Neural cell (in vitro differentiated cells): ENCODE data around the gene MYO10. TPM values are rescaled to one million over a fixed set of nuclear protein-coding genes. Genes with fewer than 3 reads are reported as not detected.

Experiments used
- H2AFZ ChIP-seq: fragments of 200-600, 300-800 bp; sonication (generic), shearing (Covaris generic); 2 replicates; pipeline ENCODE4 v1.6.0; 2014; ENCODE audit warnings: low read depth, mild to moderate bottlenecking, antibody characterized with exemption, low read length, moderate library complexity
- H3F3A ChIP-seq: fragments of 200-600 bp; shearing (Covaris generic); 2 replicates; pipeline ENCODE4 v1.6.1; 2016; ENCODE audit warnings: mild to moderate bottlenecking, moderate library complexity, mixed read lengths, antibody characterized with exemption, low read length; ENCODE audit not compliant: insufficient read depth, poor library complexity, severe bottlenecking
- H3K27ac ChIP-seq: fragments of 200-600, 300-800 bp; sonication (generic), shearing (Covaris generic); 2 replicates; pipeline ENCODE4 v1.5.1; 2014; ENCODE audit warnings: mild to moderate bottlenecking, low read length, moderate library complexity
- H3K27me3 ChIP-seq: fragments of 300-800, 200-600 bp; sonication (generic), shearing (Covaris generic); 2 replicates; pipeline ENCODE4 v1.6.0; 2014; ENCODE audit warnings: mild to moderate bottlenecking, low read depth, low read length, moderate library complexity; ENCODE audit not compliant: insufficient read depth
- H3K36me3 ChIP-seq: fragments of 300-800, 200-600 bp; sonication (generic), shearing (Covaris generic); 2 replicates; pipeline ENCODE4 v1.5.1; 2014; ENCODE audit warnings: mild to moderate bottlenecking, antibody characterized with exemption, low read length, moderate library complexity; ENCODE audit not compliant: insufficient read depth
- H3K4me2 ChIP-seq: fragments of 300-800, 200-600 bp; sonication (generic), shearing (Covaris generic); 2 replicates; pipeline ENCODE4 v1.6.0; 2014; ENCODE audit warnings: mild to moderate bottlenecking, low read length
- H3K4me3 ChIP-seq: fragments of 300-800, 200-600 bp; sonication (generic), shearing (Covaris generic); 2 replicates; pipeline ENCODE4 v1.5.1; 2014; ENCODE audit warnings: mild to moderate bottlenecking, low read length, moderate library complexity
- H3K79me2 ChIP-seq: fragments of 200-600 bp; shearing (Covaris generic); replicated peaks from 2 replicates; pipeline ENCODE4 v1.6.0; 2014; ENCODE audit warnings: mild to moderate bottlenecking, low read length, moderate library complexity; ENCODE audit not compliant: insufficient read depth
- H3K9ac ChIP-seq: fragments of 300-800, 200-600 bp; sonication (generic), shearing (Covaris generic); 2 replicates; pipeline ENCODE4 v1.6.1; 2016; ENCODE audit warnings: mild to moderate bottlenecking, low read length, mixed read lengths
- H3K9me2 ChIP-seq: fragments of 200-600 bp; shearing (Covaris generic); 2 replicates; pipeline ENCODE4 v1.6.1; 2016; ENCODE audit warnings: mild to moderate bottlenecking, low read length, mixed read lengths; ENCODE audit not compliant: insufficient read depth
- H3K9me3 ChIP-seq: fragments of 200-600, 300-800 bp; sonication (generic), shearing (Covaris generic); 2 replicates; pipeline ENCODE4 v1.6.1; 2016; ENCODE audit warnings: mild to moderate bottlenecking, mixed run types, low read length, moderate library complexity, mixed read lengths
- H4K20me1 ChIP-seq: fragments of 200-600 bp; shearing (Covaris generic); 2 replicates; pipeline ENCODE4 v1.6.1; 2016; ENCODE audit warnings: mild to moderate bottlenecking, mixed run types; ENCODE audit not compliant: insufficient read depth
- EP300 ChIP-seq: fragments of 450-650 bp; conservative IDR thresholded peaks from 2 replicates; pipeline ENCODE4 v1.6.1; 2014; ENCODE audit warnings: antibody characterized with exemption, mild to moderate bottlenecking, moderate library complexity; ENCODE audit not compliant: poor library complexity, severe bottlenecking
- EZH2 ChIP-seq: fragments of 200-600, 300-800 bp; shearing (Covaris generic), sonication (generic); IDR thresholded peaks from 2 replicates; pipeline ENCODE4 v1.6.1; 2014; ENCODE audit warnings: antibody characterized with exemption, low read length, borderline replicate concordance, mild to moderate bottlenecking; ENCODE audit not compliant: insufficient read depth, poor library complexity, severe bottlenecking
- MXI1 ChIP-seq: fragments of 450-650 bp; conservative IDR thresholded peaks from 2 replicates; pipeline ENCODE4 v1.6.1; 2014; ENCODE audit warnings: antibody characterized with exemption, mild to moderate bottlenecking; ENCODE audit not compliant: poor library complexity, severe bottlenecking
- POLR2AphosphoS5 ChIP-seq: IDR thresholded peaks from 2 replicates; pipeline ENCODE4 v1.6.1; 2012
- RAD21 ChIP-seq: fragments of 450-650 bp; conservative IDR thresholded peaks from 2 replicates; pipeline ENCODE4 v1.6.1; 2014; ENCODE audit warnings: antibody characterized with exemption, mild to moderate bottlenecking, moderate library complexity
- SMC3 ChIP-seq: fragments of 450-650 bp; conservative IDR thresholded peaks from 2 replicates; pipeline ENCODE4 v1.6.1; 2014; ENCODE audit warnings: antibody characterized with exemption, mild to moderate bottlenecking, moderate library complexity; ENCODE audit not compliant: poor library complexity
- TAF1 ChIP-seq: IDR thresholded peaks from 2 replicates; pipeline ENCODE4 v1.6.1; 2012; ENCODE audit warnings: low read depth
- polyA plus RNA-seq: library from polyadenylated mRNA; depleted of rRNA; stranded (reverse); fragments of >200 nt; gene quantifications from 2 replicates; pipeline ENCODE4 v1.2.3, GENCODE V29; 2014
- TF ChIP-seq, protein P1 (sequence below): fragments of 450-650 bp; IDR thresholded peaks from 2 replicates; pipeline ENCODE4 v1.5.1; 2014; ENCODE audit warnings: antibody characterized with exemption, mild to moderate bottlenecking, moderate library complexity; ENCODE audit not compliant: poor library complexity, severe bottlenecking
- TF ChIP-seq, protein P2 (sequence below): IDR thresholded peaks from 2 replicates; pipeline ENCODE4 v1.6.1; 2012; ENCODE audit warnings: borderline replicate concordance

The MYO10 gene
- polyA plus RNA-seq, 1 donor from 2014 or later, result 3.2 TPM

DNA sequence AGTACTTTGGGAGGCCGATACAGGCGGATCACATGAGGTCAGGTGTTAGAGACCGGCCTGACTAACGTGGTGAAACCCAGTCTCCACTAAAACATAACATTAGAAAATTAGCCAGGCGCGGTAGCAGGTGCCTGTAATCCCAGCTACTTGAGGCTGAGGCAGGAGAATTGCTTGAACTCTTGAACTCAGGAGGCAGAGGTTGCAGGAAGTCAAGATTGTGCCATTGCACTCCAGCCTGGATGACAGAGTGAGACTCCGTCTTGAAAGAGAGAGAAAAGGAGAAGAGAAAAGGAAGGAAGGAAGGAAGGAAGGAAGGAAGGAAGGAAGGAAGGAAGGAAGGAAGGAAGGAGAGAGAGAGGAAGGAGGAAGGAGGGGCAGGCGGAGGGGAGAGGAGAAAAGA, 45.1 kb downstream of the MYO10 start:
- Histone ChIP-seq H4K20me1 (no peaks in the 10 kb centered on the region), H3K27ac (no peak overlapping the region), H3K9me2 (no peaks in the 10 kb centered on the region), H3K79me2 (no peaks in the 10 kb centered on the region), H3K4me3 (no peak overlapping the region), H3K27me3 (no peaks in the 10 kb centered on the region), H3K9ac (no peak overlapping the region), H2AFZ (no peak overlapping the region), H3K4me2 (no peak overlapping the region), H3K9me3 (no peaks in the 10 kb centered on the region), H3F3A (no peaks in the 10 kb centered on the region), H3K36me3 (no peaks in the 10 kb centered on the region)
- no peak for TF ChIP-seq POLR2AphosphoS5
- TF ChIP-seq RAD21, result no peak
- TF ChIP-seq TAF1, result no peak

DNA sequence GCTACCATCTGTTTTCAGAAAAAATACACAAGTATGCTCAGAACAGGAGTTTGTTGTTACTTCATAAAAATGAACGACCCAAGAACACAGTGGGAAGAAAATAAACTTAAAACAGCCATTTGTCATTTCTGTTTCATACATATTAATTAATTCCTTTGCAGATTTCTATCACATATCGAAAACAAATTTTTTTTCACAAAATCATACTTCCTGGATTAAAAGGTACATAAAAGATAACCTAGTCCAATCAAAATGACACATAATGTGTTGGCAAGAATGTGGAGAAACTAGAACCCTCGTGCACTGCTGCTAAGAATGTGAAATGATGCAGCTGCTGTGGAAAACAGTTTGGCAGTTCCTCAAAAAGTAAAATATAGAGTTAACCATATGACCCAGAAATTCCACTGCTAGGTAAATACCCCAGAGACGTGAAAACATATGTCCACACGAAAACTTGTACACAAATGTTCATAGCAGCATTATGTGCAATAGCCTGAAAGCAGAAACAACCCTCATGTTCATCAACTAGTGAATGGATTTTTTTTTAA, 46.0 kb downstream of the MYO10 start:
- Histone ChIP-seq H3K27ac (no peak overlapping the region), H3K9ac (no peak overlapping the region), H3F3A (no peaks in the 10 kb centered on the region)

More for the DNA sequence above, 46.0 kb downstream of the MYO10 start:
- no peak for TF ChIP-seq MXI1
- TF ChIP-seq POLR2AphosphoS5, result no peak
- no peak for TF ChIP-seq RAD21
- TF ChIP-seq TAF1, result no peak
- no peak for TF ChIP-seq EZH2
- TF ChIP-seq, protein P1, sequence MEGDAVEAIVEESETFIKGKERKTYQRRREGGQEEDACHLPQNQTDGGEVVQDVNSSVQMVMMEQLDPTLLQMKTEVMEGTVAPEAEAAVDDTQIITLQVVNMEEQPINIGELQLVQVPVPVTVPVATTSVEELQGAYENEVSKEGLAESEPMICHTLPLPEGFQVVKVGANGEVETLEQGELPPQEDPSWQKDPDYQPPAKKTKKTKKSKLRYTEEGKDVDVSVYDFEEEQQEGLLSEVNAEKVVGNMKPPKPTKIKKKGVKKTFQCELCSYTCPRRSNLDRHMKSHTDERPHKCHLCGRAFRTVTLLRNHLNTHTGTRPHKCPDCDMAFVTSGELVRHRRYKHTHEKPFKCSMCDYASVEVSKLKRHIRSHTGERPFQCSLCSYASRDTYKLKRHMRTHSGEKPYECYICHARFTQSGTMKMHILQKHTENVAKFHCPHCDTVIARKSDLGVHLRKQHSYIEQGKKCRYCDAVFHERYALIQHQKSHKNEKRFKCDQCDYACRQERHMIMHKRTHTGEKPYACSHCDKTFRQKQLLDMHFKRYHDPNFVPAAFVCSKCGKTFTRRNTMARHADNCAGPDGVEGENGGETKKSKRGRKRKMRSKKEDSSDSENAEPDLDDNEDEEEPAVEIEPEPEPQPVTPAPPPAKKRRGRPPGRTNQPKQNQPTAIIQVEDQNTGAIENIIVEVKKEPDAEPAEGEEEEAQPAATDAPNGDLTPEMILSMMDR, result no peak
- TF ChIP-seq SMC3, result no peak
- TF ChIP-seq, protein P2, sequence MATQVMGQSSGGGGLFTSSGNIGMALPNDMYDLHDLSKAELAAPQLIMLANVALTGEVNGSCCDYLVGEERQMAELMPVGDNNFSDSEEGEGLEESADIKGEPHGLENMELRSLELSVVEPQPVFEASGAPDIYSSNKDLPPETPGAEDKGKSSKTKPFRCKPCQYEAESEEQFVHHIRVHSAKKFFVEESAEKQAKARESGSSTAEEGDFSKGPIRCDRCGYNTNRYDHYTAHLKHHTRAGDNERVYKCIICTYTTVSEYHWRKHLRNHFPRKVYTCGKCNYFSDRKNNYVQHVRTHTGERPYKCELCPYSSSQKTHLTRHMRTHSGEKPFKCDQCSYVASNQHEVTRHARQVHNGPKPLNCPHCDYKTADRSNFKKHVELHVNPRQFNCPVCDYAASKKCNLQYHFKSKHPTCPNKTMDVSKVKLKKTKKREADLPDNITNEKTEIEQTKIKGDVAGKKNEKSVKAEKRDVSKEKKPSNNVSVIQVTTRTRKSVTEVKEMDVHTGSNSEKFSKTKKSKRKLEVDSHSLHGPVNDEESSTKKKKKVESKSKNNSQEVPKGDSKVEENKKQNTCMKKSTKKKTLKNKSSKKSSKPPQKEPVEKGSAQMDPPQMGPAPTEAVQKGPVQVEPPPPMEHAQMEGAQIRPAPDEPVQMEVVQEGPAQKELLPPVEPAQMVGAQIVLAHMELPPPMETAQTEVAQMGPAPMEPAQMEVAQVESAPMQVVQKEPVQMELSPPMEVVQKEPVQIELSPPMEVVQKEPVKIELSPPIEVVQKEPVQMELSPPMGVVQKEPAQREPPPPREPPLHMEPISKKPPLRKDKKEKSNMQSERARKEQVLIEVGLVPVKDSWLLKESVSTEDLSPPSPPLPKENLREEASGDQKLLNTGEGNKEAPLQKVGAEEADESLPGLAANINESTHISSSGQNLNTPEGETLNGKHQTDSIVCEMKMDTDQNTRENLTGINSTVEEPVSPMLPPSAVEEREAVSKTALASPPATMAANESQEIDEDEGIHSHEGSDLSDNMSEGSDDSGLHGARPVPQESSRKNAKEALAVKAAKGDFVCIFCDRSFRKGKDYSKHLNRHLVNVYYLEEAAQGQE, result no peak
- TF ChIP-seq EP300, result no peak
- Histone ChIP-seq H3K36me3 (no peaks in the 10 kb centered on the region), H3K79me2 (no peaks in the 10 kb centered on the region), H3K4me3 (no peak overlapping the region), H3K4me2 (no peak overlapping the region), H3K9me3 (no peaks in the 10 kb centered on the region), H3K9me2 (no peaks in the 10 kb centered on the region), H3K27me3 (no peaks in the 10 kb centered on the region), H4K20me1 (no peaks in the 10 kb centered on the region), H2AFZ (no peak overlapping the region)
